Heart left ventricle (tissue), 13 donors: ENCODE results near the gene ARHGAP1.
"Not testable (repeated sequence)": the region's sequence is repeated elsewhere in the genome, so short reads cannot be mapped to it uniquely, and the experiment has no call there.

Source experiments
- POLR2A ChIP-seq, 2 donors: fragments of 450-650 bp; IDR thresholded peaks; one replicate each; pipeline ENCODE4 v1.6.1; 2017; ENCODE audit warnings: antibody characterized with exemption in 2 of 2, mild to moderate bottlenecking in 2 of 2, moderate library complexity in 2 of 2
- TF ChIP-seq, protein P1 (sequence below), 12 donors: fragments of 200-600 bp; sonication (generic) in 4 of 12; IDR thresholded peaks; one replicate each; pipeline versions ENCODE4 v1.5.0 to v1.8.0; 2018 to 2022; ENCODE audit warnings: antibody characterized with exemption in 12 of 12, mild to moderate bottlenecking in 5 of 12
- donor health status: ischemic (EF 13 %, LVEDD 7.1; RV severe dilation, severe dysfunction).
- donor health status: DM: no; HTN: yes; CAD: no.
- donor health status: DM: no; HTN: no; CAD: no.
- donor health status: ischemic (EF 25% LVEDD 6.9; RV normal size, moderate dysfunction).
- donor health status: ischemic (EF 25% LVEDD 5.7; RV mildly dilated, moderate dysfunction).
- donor health status: ischemic (EF 35%, LVEDD 5.7; RV mildly dilated, moderate dysfunction).
- donor health status: nonischemic (EF 11% LVEDD 7.7; RV severe dilation, severe dysfunction).
- donor health status: DM: yes; HTN: yes; CAD: no.
- donor health status: PGD.
- donor health status: ischemic (EF 29% LVEDD 5.4; RV normal size, mild dysfunction).
- donor health status: nonischemic (EF 23%, LVEDD 6.1; RV moderate dilation, normal function).

DNA sequence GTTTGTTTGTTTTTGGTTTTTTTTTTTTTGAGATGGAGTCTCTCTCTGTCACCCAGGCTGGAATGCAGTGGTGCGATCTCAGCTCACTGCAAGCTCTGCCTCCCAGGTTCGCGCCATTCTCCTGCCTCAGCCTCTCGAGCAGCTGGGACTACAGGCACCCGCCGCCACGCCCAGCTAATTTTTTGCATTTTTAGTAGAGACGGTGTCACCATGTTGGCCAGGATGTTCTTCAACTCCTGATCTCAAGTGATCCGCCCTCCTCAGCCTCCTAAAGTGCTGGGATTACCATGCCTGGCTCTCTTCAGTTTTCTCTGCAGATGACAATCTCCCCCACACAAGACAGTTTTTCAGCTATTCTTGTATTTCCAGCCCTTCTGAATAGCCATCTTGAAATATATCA is 8.9 kb upstream of the ARHGAP1 start:
- TF ChIP-seq, protein P1, sequence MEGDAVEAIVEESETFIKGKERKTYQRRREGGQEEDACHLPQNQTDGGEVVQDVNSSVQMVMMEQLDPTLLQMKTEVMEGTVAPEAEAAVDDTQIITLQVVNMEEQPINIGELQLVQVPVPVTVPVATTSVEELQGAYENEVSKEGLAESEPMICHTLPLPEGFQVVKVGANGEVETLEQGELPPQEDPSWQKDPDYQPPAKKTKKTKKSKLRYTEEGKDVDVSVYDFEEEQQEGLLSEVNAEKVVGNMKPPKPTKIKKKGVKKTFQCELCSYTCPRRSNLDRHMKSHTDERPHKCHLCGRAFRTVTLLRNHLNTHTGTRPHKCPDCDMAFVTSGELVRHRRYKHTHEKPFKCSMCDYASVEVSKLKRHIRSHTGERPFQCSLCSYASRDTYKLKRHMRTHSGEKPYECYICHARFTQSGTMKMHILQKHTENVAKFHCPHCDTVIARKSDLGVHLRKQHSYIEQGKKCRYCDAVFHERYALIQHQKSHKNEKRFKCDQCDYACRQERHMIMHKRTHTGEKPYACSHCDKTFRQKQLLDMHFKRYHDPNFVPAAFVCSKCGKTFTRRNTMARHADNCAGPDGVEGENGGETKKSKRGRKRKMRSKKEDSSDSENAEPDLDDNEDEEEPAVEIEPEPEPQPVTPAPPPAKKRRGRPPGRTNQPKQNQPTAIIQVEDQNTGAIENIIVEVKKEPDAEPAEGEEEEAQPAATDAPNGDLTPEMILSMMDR (IDR thresholded peaks at IDR 0.05): not testable (repeated sequence)
- TF ChIP-seq POLR2A (IDR thresholded peaks at IDR 0.05): not testable (repeated sequence)
